Measurements from ENCODE around the gene ZNF445. TPM values are rescaled to one million over a fixed set of nuclear protein-coding genes. Genes with fewer than 3 reads are reported as not detected.

ZNF445 gene
- total and polyA plus RNA-seq, 9 of the 15 experiments (the other 6 are each of a cell fraction or from before 2014, with no cell fraction given): 1.2 to 26.9 (median 10.6) TPM

DNA sequence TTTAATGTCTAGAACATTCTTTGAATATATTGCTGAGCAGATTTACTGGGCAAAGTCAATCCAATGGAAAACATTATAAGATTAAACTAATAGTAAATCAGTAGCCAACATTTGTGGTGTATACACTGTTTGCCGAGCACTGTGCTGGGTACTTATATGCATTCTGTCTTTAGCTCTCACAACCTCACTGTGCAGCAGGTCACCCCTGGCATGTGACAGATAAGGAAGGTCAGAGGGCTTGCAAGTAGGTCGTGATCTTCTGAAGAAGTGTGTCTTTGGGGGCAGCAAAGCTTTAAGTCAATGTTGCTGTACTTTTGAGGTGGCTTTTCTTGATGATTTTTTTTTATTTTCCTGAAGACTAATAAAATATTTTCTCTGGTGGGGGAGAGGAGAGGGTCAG is 76.7 kb downstream of the ZNF445 start:
- Histone ChIP-seq H3K27me3 (ENCODE audit: control insufficient read depth in 2 of 2, insufficient read depth in 2 of 2, low read length in 2 of 2) (no peaks in the 10 kb centered on the region), H3K9ac (ENCODE audit: insufficient read depth in 1 of 2, low read depth in 2 of 2, low read length in 2 of 2) (no peak overlapping the region), H4K20me1 (replicated peaks; ENCODE audit: control insufficient read depth, insufficient read depth, low read length) (no peaks in the 10 kb centered on the region), H3K79me2 (ENCODE audit: control insufficient read depth, insufficient read depth, low read length) (no peaks in the 10 kb centered on the region), H3K9me3 (replicated peaks; ENCODE audit: control insufficient read depth, insufficient read depth, low read depth, low read length) (no peaks in the 10 kb centered on the region), H3K4me1 (replicated peaks in 1 of 2; ENCODE audit: control insufficient read depth in 2 of 2, insufficient read depth in 2 of 2, low read length in 2 of 2) (peaks cover 0 to 4% of the 10 kb centered on the region in 2 experiments; a peak in 3 of 5 replicates), H3K4me3 (no peak overlapping the region), H3K4me2 (ENCODE audit: insufficient read depth, low read length) (no peak overlapping the region), H3K9me1 (ENCODE audit: control insufficient read depth, insufficient read depth, low read length) (no peaks in the 10 kb centered on the region), H3K27ac (ENCODE audit: extremely low read depth, low read depth, low read length) (no peak overlapping the region), H2AFZ (ENCODE audit: low read depth, low read length) (no peak overlapping the region), H3K36me3 (ENCODE audit: control insufficient read depth, insufficient read depth, low read length) (no peaks in the 10 kb centered on the region)
- BruUV-seq (replicated peaks): no TSS peak
- in situ Hi-C loops (cut with MboI): no loop called here
- WGBS (ENCODE audit: insufficient coverage, low coverage, missing lambda C conversion rate): 3% methylated on average over 2 of the region's 2 CpGs
- intact Hi-C loops (cut with micrococcal nuclease): no loop called here
- ChIA-PET CTCF (ENCODE audit: low intra/inter-chr PET ratio) (no interaction called here), POLR2A (interaction anchor here (1.0 to 1.6 kb wide), 3 partner anchors 9 to 39 kb away, joined by 3 read pairs; no protein-coding TSS in a partner anchor)
- no peak for FAIRE-seq
- peak in 1 of 4 experiments; percentile 41 for DNase-seq (ENCODE audit: extremely low read depth in 1 of 4, low spot score in 3 of 4)
- peak; percentile 83 for ATAC-seq
- TF ChIP-seq BHLHE40 (IDR thresholded peaks at IDR 0.05; ENCODE audit: low read length) (peak; percentile 63; the same call in 1 of the 2 replicates), ZNF217 (CRISPR knock-in tag; IDR thresholded peaks at IDR 0.05) (no peak), SPI1 (IDR thresholded peaks at IDR 0.05; ENCODE audit: borderline replicate concordance, low read depth, low read length) (no peak), CLOCK (CRISPR knock-in tag; IDR thresholded peaks at IDR 0.05; ENCODE audit: borderline replicate concordance) (no peak), TAF9B (IDR thresholded peaks at IDR 0.05; ENCODE audit: partially characterized antibody) (no peak), ETV1 (tag; conservative IDR thresholded peaks at IDR 0.05; ENCODE audit: low read depth) (no peak), JUND (IDR thresholded peaks at IDR 0.05; ENCODE audit: borderline replicate concordance, low read depth, low read length) (peak; percentile 7; the same call in 1 of the 2 replicates), JUND (tag; IDR thresholded peaks at IDR 0.05; ENCODE audit: borderline replicate concordance, low read depth, low read length) (no peak), BMI1 (IDR thresholded peaks at IDR 0.05; ENCODE audit: low read length) (no peak), ZNF212 (CRISPR knock-in tag; IDR thresholded peaks at IDR 0.05) (no peak), MCM3 (IDR thresholded peaks at IDR 0.05) (no peak), TRIM24 (IDR thresholded peaks at IDR 0.05) (no peak), HCFC1 (IDR thresholded peaks at IDR 0.05; ENCODE audit: low read depth, low read length) (no peak), PURB (CRISPR knock-in tag; IDR thresholded peaks at IDR 0.05; ENCODE audit: low read depth) (no peak), CBX3 (IDR thresholded peaks at IDR 0.05; ENCODE audit: borderline replicate concordance in 1 of 2, low read length in 2 of 2) (no peak), HNRNPH1 (optimal IDR thresholded peaks at IDR 0.05; ENCODE audit: low read depth, low read length) (no peak), CBFA2T3 (IDR thresholded peaks at IDR 0.05) (0 out of 2 replicates have a peak, but pooled peaks have one; percentile 19), NR2C2 (CRISPR knock-in tag; IDR thresholded peaks at IDR 0.05) (no peak), NR2C2 (tag; IDR thresholded peaks at IDR 0.05) (peak; percentile 77), ESRRA (IDR thresholded peaks at IDR 0.05; ENCODE audit: borderline replicate concordance, low read depth) (peak; percentile 73), NR2C1 (IDR thresholded peaks at IDR 0.05) (peak; percentile 79), NR2C1 (tag; IDR thresholded peaks at IDR 0.05) (peak; percentile 91), ARID1B (IDR thresholded peaks at IDR 0.05) (0 out of 2 replicates have a peak, but pooled peaks have one; percentile 11)
- TF ChIP-seq, protein P1, sequence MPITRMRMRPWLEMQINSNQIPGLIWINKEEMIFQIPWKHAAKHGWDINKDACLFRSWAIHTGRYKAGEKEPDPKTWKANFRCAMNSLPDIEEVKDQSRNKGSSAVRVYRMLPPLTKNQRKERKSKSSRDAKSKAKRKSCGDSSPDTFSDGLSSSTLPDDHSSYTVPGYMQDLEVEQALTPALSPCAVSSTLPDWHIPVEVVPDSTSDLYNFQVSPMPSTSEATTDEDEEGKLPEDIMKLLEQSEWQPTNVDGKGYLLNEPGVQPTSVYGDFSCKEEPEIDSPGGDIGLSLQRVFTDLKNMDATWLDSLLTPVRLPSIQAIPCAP (CRISPR knock-in tag; IDR thresholded peaks at IDR 0.05; ENCODE audit: borderline replicate concordance): no peak

All from K562 (cell line).